GM23338 (cell line): ENCODE data around the gene CCDC27.

Experiments
- CREB1 ChIP-seq: fragments of 250-450 bp; sonication (Bioruptor Pico); IDR thresholded peaks from 2 replicates; pipeline ENCODE4 v1.5.0; 2020; ENCODE audit warnings: low read depth, mild to moderate bottlenecking, moderate library complexity
- EZH2 ChIP-seq: fragments of 200-600 bp; sonication (generic); IDR thresholded peaks from one replicate; pipeline ENCODE4 v1.8.0; 2017; ENCODE audit warnings: antibody characterized with exemption, mild to moderate bottlenecking, low read depth; ENCODE audit not compliant: unreplicated experiment
- EZH2phosphoT487 ChIP-seq: fragments of 200-600 bp; sonication (generic); IDR thresholded peaks from one replicate; pipeline ENCODE4 v1.8.1; 2018; ENCODE audit warnings: antibody characterized with exemption; ENCODE audit not compliant: unreplicated experiment
- POLR2AphosphoS5 ChIP-seq: IDR thresholded peaks from 2 replicates; pipeline ENCODE4 v1.6.1; 2016; ENCODE audit warnings: antibody characterized with exemption, low read depth
- ZNF331 ChIP-seq: fragments of 250-450 bp; sonication (Bioruptor Pico); IDR thresholded peaks from 2 replicates; pipeline ENCODE4 v1.5.0; 2020; ENCODE audit warnings: low read depth, mild to moderate bottlenecking, moderate library complexity
- ZNF462 ChIP-seq: fragments of 250-450 bp; sonication (Bioruptor Pico); IDR thresholded peaks from 2 replicates; pipeline ENCODE4 v1.5.0; 2020; ENCODE audit warnings: mild to moderate bottlenecking, moderate library complexity
- TF ChIP-seq, protein P1 (sequence below), 2 experiments: fragments of 200-600 bp in 1 of 2; sonication (generic) in 1 of 2; conservative IDR thresholded peaks; 2 replicates each; pipeline versions ENCODE4 v1.5.1 to v1.6.1; 2016 to 2017; ENCODE audit warnings: antibody characterized with exemption in 2 of 2, low read depth in 2 of 2, mild to moderate bottlenecking in 2 of 2, moderate library complexity in 1 of 2
- TF ChIP-seq, protein P2 (sequence below): IDR thresholded peaks from 2 replicates; pipeline ENCODE4 v1.6.1; 2016; ENCODE audit warnings: antibody characterized with exemption
- TF ChIP-seq, protein P3 (sequence below): IDR thresholded peaks from one replicate; pipeline ENCODE4 v1.6.1; 2018; ENCODE audit warnings: antibody characterized with exemption; ENCODE audit not compliant: unreplicated experiment

GRCh38 chr1:3733883-3734589 is 18.2 kb upstream of the CCDC27 start:
- TF ChIP-seq POLR2AphosphoS5 (no peak), EZH2 (no peak), EZH2phosphoT487 (no peak), CREB1 (CRISPR knock-in tag) (no peak), ZNF462 (CRISPR knock-in tag) (no peak), ZNF331 (no peak)
- TF ChIP-seq, protein P1, sequence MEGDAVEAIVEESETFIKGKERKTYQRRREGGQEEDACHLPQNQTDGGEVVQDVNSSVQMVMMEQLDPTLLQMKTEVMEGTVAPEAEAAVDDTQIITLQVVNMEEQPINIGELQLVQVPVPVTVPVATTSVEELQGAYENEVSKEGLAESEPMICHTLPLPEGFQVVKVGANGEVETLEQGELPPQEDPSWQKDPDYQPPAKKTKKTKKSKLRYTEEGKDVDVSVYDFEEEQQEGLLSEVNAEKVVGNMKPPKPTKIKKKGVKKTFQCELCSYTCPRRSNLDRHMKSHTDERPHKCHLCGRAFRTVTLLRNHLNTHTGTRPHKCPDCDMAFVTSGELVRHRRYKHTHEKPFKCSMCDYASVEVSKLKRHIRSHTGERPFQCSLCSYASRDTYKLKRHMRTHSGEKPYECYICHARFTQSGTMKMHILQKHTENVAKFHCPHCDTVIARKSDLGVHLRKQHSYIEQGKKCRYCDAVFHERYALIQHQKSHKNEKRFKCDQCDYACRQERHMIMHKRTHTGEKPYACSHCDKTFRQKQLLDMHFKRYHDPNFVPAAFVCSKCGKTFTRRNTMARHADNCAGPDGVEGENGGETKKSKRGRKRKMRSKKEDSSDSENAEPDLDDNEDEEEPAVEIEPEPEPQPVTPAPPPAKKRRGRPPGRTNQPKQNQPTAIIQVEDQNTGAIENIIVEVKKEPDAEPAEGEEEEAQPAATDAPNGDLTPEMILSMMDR (conservative IDR thresholded peaks at IDR 0.05; ENCODE audit: low read depth in 2 of 2): no peak
- TF ChIP-seq, protein P2, sequence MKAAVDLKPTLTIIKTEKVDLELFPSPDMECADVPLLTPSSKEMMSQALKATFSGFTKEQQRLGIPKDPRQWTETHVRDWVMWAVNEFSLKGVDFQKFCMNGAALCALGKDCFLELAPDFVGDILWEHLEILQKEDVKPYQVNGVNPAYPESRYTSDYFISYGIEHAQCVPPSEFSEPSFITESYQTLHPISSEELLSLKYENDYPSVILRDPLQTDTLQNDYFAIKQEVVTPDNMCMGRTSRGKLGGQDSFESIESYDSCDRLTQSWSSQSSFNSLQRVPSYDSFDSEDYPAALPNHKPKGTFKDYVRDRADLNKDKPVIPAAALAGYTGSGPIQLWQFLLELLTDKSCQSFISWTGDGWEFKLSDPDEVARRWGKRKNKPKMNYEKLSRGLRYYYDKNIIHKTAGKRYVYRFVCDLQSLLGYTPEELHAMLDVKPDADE: no peak
- TF ChIP-seq, protein P3, sequence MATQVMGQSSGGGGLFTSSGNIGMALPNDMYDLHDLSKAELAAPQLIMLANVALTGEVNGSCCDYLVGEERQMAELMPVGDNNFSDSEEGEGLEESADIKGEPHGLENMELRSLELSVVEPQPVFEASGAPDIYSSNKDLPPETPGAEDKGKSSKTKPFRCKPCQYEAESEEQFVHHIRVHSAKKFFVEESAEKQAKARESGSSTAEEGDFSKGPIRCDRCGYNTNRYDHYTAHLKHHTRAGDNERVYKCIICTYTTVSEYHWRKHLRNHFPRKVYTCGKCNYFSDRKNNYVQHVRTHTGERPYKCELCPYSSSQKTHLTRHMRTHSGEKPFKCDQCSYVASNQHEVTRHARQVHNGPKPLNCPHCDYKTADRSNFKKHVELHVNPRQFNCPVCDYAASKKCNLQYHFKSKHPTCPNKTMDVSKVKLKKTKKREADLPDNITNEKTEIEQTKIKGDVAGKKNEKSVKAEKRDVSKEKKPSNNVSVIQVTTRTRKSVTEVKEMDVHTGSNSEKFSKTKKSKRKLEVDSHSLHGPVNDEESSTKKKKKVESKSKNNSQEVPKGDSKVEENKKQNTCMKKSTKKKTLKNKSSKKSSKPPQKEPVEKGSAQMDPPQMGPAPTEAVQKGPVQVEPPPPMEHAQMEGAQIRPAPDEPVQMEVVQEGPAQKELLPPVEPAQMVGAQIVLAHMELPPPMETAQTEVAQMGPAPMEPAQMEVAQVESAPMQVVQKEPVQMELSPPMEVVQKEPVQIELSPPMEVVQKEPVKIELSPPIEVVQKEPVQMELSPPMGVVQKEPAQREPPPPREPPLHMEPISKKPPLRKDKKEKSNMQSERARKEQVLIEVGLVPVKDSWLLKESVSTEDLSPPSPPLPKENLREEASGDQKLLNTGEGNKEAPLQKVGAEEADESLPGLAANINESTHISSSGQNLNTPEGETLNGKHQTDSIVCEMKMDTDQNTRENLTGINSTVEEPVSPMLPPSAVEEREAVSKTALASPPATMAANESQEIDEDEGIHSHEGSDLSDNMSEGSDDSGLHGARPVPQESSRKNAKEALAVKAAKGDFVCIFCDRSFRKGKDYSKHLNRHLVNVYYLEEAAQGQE: no peak
